Measurements from ENCODE around the gene IRF2BP1.
"Not testable (repeated sequence)": the region's sequence is repeated elsewhere in the genome, so short reads cannot be mapped to it uniquely, and the experiment has no call there.

Gene IRF2BP1

GRCh38 chr19:45881082-45881908 is 4.6 kb downstream of the IRF2BP1 start:
- DNase-seq = no peak

DNA sequence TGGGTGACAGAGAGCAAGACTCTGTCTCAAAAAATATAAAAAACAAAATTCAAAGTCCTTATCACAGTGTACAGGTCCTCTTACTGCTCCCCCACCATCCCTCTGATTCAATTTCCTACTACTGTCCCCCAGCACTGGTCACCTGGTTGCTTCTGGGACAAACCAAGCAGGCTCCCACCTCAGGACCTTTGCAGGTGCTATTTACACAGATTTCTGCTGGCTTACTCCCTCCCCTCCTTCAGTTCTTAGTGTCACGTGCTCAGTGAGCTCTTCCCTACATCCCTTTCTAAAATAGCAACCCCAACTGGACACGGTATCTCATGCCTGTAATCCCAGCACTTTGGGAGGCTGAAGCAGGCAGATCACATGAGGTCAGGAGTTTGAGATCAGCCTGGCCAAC is 6.0 kb downstream of the IRF2BP1 start:
- DNase-seq = no peak

DNA sequence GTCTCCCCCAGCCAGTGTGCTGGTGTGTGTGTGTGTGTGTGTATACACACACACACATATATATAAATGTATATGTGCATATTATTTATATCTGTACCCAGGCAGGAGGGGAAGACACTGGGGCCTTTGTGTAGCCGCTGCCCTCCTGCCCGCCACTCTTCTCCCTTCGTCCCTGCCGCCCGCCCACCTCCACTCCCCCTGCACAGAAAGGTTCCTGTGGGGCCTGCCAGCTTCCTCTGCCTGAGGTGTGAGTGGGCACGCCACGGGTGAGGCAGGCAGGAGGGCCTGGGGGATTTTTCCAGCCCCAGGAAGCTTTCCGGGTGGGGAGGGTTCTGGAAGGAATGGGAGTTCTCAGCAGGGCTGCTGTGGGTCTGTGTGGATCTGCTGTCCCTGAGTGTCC is 6.9 kb downstream of the IRF2BP1 start:
- no peak for DNase-seq

DNA sequence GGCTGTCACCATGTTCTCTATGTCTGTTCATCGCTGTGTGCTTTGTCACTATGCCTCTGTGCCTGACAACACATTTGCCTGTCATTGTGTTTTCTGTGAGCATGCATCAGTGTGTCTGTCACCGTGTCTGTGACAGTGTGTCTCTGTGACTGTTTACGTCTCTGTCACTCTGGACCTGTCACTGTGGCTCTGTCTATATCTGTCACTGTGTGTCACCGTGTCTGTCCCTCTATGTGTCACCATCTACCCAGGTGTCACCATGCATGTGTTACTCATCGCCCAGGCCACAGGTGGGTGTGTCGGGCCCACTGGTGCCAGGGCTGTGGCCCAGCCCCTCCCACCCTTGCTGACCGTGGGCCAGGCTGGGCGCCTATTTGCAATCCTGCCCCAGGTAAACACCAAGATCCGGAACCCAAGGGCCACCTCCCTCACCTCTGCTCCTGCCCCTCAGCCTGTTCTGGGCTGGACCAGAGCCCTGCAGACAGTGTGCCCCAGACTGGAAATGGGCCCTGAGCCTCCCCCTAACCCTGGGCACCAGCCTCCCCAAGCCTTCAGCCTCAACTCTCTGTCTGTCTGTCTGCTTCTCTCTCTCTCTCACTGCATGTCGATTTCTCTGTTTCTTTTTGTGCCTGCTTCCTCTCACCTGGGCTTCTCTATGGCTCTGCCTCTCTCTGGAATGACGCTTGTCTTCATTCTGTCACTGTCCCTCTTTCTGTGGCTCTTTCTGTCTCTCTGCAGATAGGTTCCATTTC is 7.7 kb downstream of the IRF2BP1 start:
- DNase-seq = no peak

DNA sequence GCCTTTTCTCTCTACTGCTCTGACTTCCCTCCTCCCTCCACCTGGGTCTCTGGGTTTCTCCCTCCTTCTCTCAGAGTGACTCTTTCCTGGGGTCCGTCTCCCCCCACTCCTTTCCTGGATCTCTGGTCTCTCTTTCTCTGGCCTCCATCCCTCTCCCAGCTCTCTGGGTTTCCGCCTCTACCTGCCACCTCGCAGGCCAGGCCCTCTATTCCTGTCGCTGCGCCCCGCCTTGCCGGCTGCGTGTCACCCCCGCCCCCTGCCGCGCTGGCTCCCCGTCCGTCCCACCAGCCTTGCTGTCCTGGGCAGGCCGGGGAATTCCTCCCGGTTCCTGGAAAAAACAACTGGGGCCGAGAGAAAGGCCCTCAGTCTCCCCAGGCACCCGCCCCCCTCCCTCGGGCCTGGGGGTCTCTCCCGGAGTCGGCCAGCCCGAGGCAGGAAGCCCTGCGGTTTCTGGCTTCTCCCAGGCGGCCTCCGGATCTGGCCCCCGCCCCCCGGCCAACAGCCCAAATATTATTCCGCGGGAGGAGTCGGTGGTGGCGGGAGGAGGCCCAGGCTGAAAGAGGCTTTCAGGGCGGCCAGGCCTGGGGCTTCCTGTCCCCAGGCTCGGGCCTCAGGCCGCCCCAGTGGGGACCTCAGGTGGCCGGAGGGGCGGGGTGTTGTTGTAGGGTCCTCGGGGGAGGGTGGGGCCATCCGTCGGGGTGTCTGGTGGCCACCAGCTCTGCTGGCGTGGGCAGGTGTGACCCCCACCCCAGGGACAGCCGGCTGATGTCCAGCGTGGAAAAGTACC is 9.3 kb downstream of the IRF2BP1 start:
- no peak for DNase-seq

DNA sequence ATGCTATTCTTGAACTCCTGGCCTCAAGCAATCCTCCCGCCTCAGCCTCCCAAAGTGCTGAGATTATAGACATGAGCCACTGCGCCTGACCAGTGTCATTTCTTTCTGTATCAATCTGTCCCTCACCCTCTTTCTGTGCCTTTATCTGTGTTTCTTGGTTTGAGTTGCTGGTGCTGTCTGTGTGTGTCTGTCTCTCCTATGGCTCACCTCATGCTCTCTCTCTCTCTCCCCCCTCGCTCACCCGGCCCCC is 9.9 kb downstream of the IRF2BP1 start:
- no peak for DNase-seq

DNA sequence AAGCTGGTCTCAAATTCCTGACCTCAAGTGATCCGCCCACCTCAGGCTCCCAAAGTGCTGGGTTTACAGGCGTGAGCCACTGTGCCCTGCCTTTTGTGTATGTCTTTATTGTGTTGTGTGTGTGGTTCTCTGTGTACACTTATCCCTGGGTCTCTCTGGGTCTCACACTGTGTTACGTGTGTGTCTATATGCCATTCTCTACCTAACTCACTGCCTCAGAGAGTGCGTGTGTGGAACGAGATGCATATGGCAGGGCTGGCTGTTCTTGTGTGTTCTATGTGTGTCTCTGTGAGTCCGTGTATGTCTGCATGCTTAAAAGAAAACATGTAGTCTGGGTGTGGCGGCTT is 11.3 kb downstream of the IRF2BP1 start:
- DNase-seq = no peak

DNA sequence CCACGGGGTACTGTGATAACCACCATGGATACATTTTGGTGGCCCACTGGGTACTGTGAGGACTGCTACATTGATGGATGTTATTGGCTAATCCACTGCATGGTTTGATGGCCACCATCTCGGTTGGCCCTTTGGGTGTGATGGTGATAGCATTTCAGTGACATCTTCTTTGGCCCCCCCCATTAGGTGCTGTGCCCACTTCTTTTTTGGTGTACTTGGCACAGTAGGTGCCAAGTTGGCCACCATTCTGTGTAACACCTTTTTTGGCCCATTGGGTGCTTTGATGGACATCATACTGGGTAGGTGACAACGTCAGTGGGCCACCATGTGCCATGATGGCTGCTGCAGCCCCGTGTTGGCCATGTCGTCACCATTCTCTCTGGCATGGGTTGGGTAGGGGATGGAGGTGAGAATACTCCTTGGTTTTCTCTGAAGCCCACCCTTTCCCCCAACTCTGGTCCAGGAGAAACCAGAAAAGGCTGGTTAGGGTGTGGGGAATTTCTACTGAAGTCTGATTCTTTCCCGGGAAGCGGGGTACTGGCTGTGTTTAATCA is 12.6 kb downstream of the IRF2BP1 start:
- DNase-seq = no peak

DNA sequence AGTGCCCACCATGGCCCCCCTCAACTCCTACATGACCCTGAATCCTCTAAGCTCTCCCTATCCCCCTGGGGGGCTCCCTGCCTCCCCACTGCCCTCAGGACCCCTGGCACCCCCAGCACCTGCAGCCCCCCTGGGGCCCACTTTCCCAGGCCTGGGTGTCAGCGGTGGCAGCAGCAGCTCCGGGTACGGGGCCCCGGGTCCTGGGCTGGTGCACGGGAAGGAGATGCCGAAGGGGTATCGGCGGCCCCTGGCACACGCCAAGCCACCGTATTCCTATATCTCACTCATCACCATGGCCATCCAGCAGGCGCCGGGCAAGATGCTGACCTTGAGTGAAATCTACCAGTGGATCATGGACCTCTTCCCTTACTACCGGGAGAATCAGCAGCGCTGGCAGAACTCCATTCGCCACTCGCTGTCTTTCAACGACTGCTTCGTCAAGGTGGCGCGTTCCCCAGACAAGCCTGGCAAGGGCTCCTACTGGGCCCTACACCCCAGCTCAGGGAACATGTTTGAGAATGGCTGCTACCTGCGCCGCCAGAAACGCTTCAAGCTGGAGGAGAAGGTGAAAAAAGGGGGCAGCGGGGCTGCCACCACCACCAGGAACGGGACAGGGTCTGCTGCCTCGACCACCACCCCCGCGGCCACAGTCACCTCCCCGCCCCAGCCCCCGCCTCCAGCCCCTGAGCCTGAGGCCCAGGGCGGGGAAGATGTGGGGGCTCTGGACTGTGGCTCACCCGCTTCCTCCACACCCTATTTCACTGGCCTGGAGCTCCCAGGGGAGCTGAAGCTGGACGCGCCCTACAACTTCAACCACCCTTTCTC is 13.6 kb downstream of the IRF2BP1 start:
- DNase-seq = no peak

DNA sequence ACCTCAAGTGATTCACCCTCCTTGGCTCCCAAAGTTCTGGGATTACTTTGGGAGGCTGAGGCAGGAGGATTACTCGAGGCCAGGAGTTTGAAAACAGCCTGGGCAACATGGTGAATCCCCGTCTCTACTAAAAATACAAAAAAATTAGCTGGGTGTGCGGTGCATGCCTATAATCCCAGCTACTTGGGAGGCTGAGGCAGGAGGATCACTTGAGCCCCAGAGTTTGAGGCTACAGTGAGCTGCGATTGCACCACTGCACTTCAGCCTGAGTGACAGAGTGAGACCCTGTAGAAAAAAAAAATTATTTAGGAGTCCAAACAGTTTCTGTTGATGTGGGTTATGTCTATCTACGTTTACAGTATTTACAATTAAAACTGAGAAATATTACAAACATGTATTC is 15.1 kb downstream of the IRF2BP1 start:
- DNase-seq = no peak

DNA sequence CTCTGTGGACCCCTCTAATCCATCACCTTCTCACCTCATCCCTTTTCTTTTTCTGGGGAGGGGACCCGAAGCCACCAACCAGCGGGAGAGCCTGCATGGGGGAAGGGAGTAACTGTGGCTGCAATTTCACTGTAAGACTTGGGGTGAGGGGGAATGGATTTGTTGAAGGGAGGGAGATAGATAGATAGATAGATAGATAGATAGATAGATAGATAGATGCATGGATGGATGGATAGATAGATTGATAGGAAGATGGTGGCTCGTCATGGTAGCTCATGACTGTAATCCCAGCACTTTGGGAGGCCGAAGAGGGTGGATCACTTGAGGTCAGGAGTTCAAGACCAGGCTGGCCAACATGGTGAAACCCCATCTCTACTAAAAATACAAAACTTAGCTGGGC is 18.7 kb downstream of the IRF2BP1 start:
- not testable (repeated sequence) for DNase-seq

DNA sequence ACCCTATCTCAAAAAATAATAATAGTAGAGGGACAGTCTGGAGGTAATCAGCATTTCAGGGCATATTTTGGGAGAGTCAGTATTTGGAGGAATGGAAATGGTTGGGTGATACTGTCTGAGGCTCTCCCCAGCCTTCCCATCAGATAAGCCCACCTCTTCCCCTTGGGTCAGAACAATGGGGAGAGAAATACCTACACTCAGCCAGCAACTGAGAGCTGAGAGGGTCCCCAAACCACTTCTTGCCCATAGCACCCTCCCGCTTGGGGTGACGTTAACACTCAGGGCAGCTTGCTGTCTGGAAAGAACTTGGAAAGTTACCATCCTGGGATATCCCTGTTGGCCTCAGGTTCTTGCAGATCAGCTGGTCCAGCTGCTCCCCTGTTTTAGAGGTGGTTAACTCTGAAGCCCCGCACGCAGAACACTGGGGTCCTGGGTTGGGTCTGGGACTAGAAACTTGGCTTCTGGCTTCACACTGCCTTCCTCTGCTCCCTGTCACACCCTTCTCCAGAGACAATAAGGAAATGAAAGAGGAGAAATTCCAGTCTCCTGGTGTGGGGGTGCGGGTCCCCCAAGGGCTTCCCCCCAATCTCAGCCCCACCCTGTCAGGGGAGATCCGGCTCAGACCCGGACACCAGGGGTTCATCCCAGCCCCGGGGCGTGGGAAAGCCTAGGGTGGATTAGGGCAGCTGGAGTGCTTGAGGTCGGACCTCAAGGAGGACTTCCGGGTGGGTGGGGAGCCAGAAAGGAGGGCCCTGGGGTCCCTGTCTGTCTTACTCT is 19.4 kb downstream of the IRF2BP1 start:
- no peak for DNase-seq

GRCh38 chr19:45865269-45865948 is 20.5 kb downstream of the IRF2BP1 start:
- no peak for DNase-seq

GRCh38 chr19:45864629-45865082 is 21.3 kb downstream of the IRF2BP1 start:
- no peak for DNase-seq

DNA sequence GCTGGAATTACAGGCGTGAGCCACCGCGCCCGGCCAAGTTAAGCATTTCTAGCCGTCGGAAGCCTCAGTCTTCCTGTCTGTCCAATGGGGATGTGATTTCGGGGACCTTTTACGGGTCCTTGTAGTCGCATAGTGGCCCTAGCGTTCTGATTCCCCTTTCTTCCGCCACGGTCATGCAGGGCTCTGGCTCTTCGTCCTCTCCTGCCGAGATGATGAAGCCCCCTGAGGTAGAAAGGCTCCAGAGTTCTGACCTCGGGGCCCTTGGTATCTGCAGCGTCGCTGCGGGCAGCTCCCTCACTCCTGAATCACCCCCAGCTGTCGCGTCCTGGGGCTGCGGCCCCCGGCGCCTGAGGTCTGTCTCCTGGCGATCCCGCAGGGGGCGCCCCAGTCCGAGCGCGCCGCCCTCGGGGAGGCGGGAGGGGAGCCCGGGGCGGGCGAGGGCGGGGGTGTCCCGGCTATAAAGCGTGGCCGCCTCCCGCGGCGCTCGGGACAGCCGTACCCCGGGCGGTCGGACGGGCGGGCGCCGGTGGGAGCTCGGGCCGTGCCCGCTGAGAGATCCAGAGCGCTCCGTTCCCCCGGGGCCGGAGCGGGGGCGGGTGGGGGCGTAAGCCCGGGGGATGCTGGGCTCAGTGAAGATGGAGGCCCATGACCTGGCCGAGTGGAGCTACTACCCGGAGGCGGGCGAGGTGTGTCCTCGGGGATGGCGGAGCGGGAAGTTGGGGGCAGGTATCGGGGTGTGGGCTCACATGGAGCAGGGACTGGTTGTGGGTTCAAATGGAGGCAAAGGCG is 21.9 kb downstream of the IRF2BP1 start, which contains the start of gene FOXA3:
Gene FOXA3 (plus strand): TSS at position 487 of the 789 bp plus-strand sequence. CDS start 131 bp downstream, at position 618.
- DNase-seq = no peak

DNA sequence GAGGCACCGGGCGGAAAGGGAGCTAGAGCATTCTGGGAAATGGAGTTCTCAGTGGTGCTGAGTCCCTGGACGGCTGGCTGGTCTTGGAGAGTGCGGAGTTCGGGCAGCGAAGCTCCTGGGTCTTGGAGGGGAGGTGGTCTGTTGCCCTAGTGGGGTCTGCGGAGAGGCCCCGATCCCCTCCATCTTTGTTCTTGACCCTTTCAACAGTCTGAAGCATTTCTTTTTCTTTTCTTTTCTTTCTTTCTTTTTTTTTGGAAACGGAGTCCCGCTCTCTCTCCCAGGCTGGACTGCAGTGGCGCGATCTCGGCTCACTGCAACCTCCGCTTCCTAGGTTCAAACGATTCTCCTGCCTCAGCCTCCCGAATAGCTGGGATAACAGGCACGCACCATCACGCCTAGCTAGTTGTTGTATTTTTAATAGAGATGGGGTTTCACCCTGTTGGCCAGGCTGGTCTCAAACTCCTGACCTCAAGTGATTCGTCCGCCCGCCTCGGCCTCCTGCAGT is 22.6 kb downstream of the IRF2BP1 start:
- no peak for DNase-seq

- peak; percentile 97 for DNase-seq
Observed at GRCh38 chr19:45862564-45863334, 23.2 kb downstream of the IRF2BP1 start, which contains the start of gene SYMPK. Gene SYMPK (minus strand): TSS chr19:45863147. CDS start chr19:45854495, 8,652 bp downstream.

DNA sequence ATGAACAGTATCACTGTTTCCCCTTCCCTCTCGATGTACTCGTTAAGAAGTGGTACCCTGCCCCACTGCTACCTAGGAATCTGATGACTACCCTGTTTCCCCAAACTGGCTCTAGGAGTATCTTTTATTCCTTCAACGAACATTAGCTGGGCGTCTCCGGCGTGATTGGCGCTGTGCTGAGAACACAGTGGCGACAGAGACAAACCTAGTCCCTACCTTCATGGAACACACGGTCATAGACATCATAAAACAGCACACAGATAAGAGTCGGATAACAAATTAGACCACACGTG is 23.7 kb downstream of the IRF2BP1 start:
- DNase-seq = no peak
